ENCODE data around the gene EMC7.
"Not testable (repeated sequence)": the region's sequence is repeated elsewhere in the genome, so short reads cannot be mapped to it uniquely, and the experiment has no call there.

The EMC7 gene

DNA sequence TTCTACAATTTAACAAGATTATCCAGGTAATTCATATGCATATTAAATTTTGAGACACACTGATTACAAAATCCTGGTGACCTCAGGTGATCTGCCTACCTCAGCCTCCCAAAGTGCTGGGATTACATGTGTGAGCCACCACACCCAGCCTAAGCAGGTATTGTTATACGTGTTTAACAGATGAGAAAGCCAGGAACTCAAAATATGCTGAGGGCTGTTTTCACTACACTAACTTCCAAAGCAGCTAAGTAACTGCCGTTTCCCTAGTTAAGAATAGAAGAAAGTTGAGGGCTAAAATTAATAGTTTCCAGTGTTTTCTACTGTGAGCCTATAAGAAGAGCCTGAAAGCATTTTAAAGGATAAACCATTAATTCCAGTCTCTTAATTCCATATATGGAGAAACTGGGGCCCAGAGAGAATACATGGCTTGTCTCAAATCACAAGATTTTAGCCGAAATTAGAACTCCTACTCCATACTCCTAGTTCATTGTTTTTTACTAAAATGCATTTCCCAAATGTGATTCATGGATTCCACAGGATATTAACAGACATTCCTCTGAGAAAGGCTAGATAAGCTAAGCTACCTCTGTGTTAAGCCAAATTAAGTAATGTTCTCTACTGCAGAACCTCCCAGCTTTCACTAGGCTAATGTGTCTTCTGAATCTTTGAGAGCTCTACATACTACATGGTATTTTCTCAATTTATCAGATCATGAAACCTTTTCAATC lies 45.6 kb downstream of the EMC7 start:
- peak; percentile 92 to 93 for DNase-seq (ENCODE audit: low read depth in 2 of 2)
- no peak for TF ChIP-seq CTCF (IDR thresholded peaks at IDR 0.05; ENCODE audit: low read depth, low read length)
- no peak overlapping the region for H3K4me3 ChIP-seq (replicated peaks in 1 of 2; ENCODE audit: low read depth in 2 of 2, low read length in 2 of 2)

- DNase-seq (ENCODE audit: low read depth in 2 of 2): peak in 1 of 2 donors; percentile 22
- H3K4me3 ChIP-seq (replicated peaks in 1 of 2; ENCODE audit: low read depth in 2 of 2, low read length in 2 of 2): no peak overlapping the region
- TF ChIP-seq CTCF (IDR thresholded peaks at IDR 0.05; ENCODE audit: low read depth, low read length): no peak
Observed at GRCh38 chr15:34054081-34054707, 47.5 kb downstream of the EMC7 start.

- H3K4me3 ChIP-seq (replicated peaks in 1 of 2; ENCODE audit: low read depth in 2 of 2, low read length in 2 of 2); DNase-seq (ENCODE audit: low read depth in 2 of 2): not testable (repeated sequence)
Observed at GRCh38 chr15:34050385-34050784, 51.3 kb downstream of the EMC7 start.

DNA sequence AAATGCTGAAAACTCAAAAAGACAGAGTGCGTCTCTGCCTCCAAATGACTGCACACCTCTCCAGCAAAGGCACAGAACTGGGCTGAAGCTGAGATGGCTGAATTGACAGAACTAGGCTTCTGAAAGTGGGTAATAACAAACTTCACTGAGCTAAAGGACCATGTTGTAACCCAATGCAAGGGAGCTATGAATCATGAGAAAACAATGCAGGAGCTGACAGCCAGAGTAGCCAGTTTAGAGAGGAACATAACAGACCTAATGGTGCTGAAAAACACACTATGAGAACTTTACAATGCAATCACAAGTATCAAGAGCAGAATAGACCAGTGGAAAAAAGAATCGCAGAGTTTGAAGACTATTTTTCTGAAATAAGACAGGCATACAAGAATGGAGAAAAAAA lies 52.5 kb downstream of the EMC7 start:
- TF ChIP-seq CTCF (IDR thresholded peaks at IDR 0.05; ENCODE audit: low read depth, low read length): no peak
- DNase-seq (ENCODE audit: low read depth in 2 of 2): peak; percentile 89 to 94
- no peak overlapping the region for H3K4me3 ChIP-seq (replicated peaks in 1 of 2; ENCODE audit: low read depth in 2 of 2, low read length in 2 of 2)

DNA sequence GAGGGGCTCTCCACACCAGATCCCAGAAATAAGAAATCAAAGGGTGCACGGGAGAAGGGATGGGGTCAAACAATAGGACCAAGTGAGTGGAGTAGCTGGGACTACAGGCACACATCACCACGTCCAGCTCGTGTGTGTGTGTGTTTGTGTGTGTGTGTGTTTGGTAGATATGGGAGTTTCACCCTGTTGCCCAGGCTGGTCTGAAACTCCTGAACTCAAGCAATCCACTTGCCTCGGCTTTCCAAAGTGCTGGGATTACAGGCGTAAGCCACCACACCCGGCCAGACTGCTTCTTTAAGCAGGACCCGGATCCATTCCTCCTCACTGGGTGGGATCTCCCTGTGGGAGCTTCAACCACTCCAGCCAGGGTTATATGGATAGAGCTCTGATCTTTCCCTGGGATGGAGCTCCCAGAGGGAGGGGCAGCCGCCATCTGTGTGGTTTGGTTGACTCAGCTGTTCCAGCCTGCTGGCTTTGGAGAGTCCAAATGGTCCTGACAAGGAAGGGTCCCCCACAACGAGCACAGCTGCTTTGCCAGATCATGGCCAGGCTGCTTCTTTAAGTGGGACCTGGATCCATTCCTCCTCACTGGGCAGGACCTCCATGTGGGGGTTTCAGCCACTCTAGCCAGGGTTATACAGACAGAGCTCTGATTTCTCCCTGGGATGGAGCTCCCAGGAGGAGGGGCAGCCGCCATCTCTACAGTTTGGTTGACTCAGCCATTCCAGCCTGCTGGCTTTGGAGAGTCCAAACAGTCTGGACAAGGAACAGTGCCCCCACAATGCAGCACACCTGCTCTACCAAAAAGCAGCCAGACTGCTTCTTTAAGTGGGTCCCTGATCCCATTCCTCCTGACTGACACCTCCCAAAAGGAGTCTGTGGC lies 53.5 kb downstream of the EMC7 start:
- no peak overlapping the region for H3K4me3 ChIP-seq (replicated peaks in 1 of 2; ENCODE audit: low read depth in 2 of 2, low read length in 2 of 2)
- TF ChIP-seq CTCF (IDR thresholded peaks at IDR 0.05; ENCODE audit: low read depth, low read length): no peak
- DNase-seq (ENCODE audit: low read depth in 2 of 2): peak; percentile 46 to 58

GRCh38 chr15:34046471-34047145 lies 55.1 kb downstream of the EMC7 start:
- no peak for DNase-seq (ENCODE audit: low read depth in 2 of 2)
- H3K4me3 ChIP-seq (replicated peaks in 1 of 2; ENCODE audit: low read depth in 2 of 2, low read length in 2 of 2): no peak overlapping the region
- TF ChIP-seq CTCF (IDR thresholded peaks at IDR 0.05; ENCODE audit: low read depth, low read length): no peak

Measured in cardiac fibroblast (primary cell).